T-helper 2 cell treated with Interferon-gamma antibody and Interleukin-4, amounts not matched to agents 100 ng/mL and 5 ng/mL, for 36 hours (primary cell): Measurements from ENCODE around the gene SNX8. TPM values are rescaled to one million over a fixed set of nuclear protein-coding genes. Genes with fewer than 3 reads are reported as not detected.
"Not testable (repeated sequence)": the region's sequence is repeated elsewhere in the genome, so short reads cannot be mapped to it uniquely, and the experiment has no call there.

Source experiments
- intact Hi-C: fragments of 100-400 bp; cut with micrococcal nuclease; formaldehyde crosslinking; loops from one replicate; pipeline ENCODE4 v1.15.1; 2023
- total RNA-seq: library from RNA; stranded (reverse); gene quantifications from 2 replicates; pipeline ENCODE4 v1.2.3, GENCODE V29; 2022

SNX8 gene
- 24.0 and 27.8 TPM in 2 replicates for total RNA-seq

GRCh38 chr7:2314209-2314955 is at the start of gene SNX8:
SNX8 (minus strand) TSS chr7:2314441; CDS start chr7:2314421, 20 bp downstream.
- intact Hi-C loops = loop anchor here (1.0 to 5.0 kb wide), 5 partner anchors 40 to 318 kb away; partner anchors contain the start of genes CHST12, EIF3B, IQCE and MRM2

- intact Hi-C loops = no loop called here
Observed at GRCh38 chr7:2362385-2363088, 48.3 kb upstream of the SNX8 start.

- intact Hi-C loops = no loop called here
Observed at GRCh38 chr7:2360796-2361195, 46.6 kb upstream of the SNX8 start.

- intact Hi-C loops = no loop called here
Observed at GRCh38 chr7:2359610-2360009, 45.4 kb upstream of the SNX8 start.

GRCh38 chr7:2358968-2359527 is 44.8 kb upstream of the SNX8 start:
- intact Hi-C loops = no loop called here

- intact Hi-C loops = no loop called here
Observed at GRCh38 chr7:2357571-2357970, 43.3 kb upstream of the SNX8 start.

GRCh38 chr7:2357165-2357564 is 42.9 kb upstream of the SNX8 start:
- intact Hi-C loops = no loop called here

GRCh38 chr7:2355705-2356008 is 41.4 kb upstream of the SNX8 start:
- intact Hi-C loops = loop anchor here (2.0 kb wide), 2 partner anchors 113 to 823 kb away; partner anchors contain the start of genes MRM2 and NUDT1

GRCh38 chr7:2354939-2355704 is 40.9 kb upstream of the SNX8 start:
- intact Hi-C loops = loop anchor here (1.0 to 2.0 kb wide), 7 partner anchors 41 to 822 kb away; partner anchors contain the start of genes BRAT1, CHST12, MAD1L1 and MRM2

- intact Hi-C loops = loop anchor here (1.0 to 2.0 kb wide), 7 partner anchors 40 to 822 kb away; partner anchors contain the start of genes BRAT1, CHST12, MAD1L1 and MRM2
Observed at GRCh38 chr7:2354186-2354938, 40.1 kb upstream of the SNX8 start, which contains the start of gene EIF3B. EIF3B (plus strand) TSS chr7:2354827; CDS start chr7:2354922, 95 bp downstream.

- intact Hi-C loops = loop anchor here (1.0 to 2.0 kb wide), 7 partner anchors 40 to 821 kb away; partner anchors contain the start of genes BRAT1, CHST12, MAD1L1 and MRM2
Observed at GRCh38 chr7:2353936-2354185, 39.6 kb upstream of the SNX8 start.

GRCh38 chr7:2353113-2353935 is 39.1 kb upstream of the SNX8 start:
- intact Hi-C loops = no loop called here

GRCh38 chr7:2350861-2351260 is 36.6 kb upstream of the SNX8 start:
- intact Hi-C loops = no loop called here

GRCh38 chr7:2350055-2350454 is 35.8 kb upstream of the SNX8 start:
- intact Hi-C loops = no loop called here

GRCh38 chr7:2347351-2348063 is 33.3 kb upstream of the SNX8 start:
- intact Hi-C loops = loop anchor here (1.0 to 2.0 kb wide), 2 partner anchors 683 to 768 kb away; no protein-coding TSS in a partner anchor

GRCh38 chr7:2336626-2337299 is 22.5 kb upstream of the SNX8 start:
- intact Hi-C loops = no loop called here

GRCh38 chr7:2332606-2333231 is 18.5 kb upstream of the SNX8 start:
- intact Hi-C loops = not testable (repeated sequence)

GRCh38 chr7:2331707-2332106 is 17.5 kb upstream of the SNX8 start:
- intact Hi-C loops = no loop called here
